Amygdala (tissue), 56 donors: ENCODE results near the gene SLC35B3.
"Not testable (repeated sequence)": the region's sequence is repeated elsewhere in the genome, so short reads cannot be mapped to it uniquely, and the experiment has no call there.

Experiments used
- DNase-seq, 56 donors: peaks; one replicate each; lab custom pipeline; 2025; lab: John Stamatoyannopoulos, UW

SLC35B3 gene

DNA sequence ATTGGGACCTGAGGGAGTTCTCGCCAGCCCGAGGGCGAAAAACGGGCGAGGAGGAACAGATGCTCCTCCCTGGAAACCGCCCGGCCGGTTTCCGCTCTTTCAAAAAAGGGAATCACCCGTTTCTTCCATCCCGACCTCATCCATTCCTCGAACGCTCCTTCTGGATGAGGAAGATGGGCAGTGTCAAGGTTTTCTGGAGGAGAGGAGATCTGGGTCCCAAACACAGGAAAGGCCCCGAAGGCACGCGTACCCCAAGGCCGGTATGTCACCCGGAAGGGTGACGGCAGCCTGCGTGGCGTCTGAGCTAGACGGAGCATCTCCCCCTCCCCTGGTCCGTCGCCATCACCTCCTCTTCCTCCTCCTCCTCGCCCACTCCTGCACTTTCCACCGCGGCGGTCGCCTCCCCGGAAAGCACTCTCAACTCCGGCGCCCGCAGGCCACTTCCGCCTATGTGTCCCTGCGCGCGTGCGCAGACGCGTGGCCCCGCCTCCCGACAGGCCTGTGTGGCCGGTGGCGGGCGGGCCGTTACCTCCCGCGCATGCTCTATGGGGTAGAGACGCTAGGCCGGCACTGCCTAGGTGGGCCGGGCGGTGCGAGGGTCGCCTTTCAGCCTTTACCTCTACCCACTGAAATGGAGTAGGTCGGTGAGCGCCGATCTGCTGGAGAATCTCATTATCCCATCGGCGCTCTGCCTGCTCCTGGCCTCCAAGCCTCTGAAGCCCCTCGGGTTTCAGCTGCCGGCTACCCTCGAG lies at the start of gene SLC35B3:
Gene SLC35B3, minus strand, starts transcription at position 453 of the 752 bp plus-strand sequence.
- DNase-seq, result peak; percentile 51 to 94 (median 88)

DNA sequence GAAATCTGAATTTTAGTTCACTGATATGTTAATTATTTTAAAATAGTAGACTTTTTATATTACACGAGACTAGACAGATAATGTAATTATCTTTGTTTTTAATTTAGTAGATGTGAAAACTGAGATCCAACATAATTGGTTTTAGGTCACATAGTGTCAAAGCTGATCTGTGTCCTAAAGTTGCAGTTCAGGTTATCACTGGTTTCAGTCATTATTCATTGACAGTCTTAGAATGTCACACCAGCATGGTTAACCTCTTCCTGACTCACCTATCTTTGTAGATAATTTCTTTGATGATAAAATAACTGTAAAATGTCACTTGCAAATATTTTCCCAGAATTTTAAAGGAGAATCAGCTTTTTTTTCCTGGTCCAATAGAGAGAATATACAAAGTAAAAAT lies 48.3 kb upstream of the SLC35B3 start:
- no peak for DNase-seq

DNA sequence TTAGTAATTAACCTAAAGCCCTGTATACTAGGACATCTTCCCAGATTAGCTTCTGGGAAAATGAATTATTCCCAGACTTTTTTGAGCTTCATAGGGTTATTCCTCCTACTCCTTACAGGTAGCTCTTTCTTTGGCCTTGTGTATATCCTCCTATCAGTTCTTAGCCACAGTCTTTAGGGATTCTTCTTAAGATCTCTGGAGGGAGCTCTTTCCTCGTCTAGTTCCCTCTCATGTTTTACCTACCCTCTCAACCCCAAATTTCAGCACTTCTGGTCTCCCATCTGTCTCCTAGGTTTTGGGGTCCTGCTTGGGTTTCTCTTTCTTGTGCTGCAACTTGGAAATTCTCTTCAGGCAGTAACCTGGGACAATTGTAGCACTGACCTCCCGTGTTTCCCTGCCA lies 46.4 kb upstream of the SLC35B3 start:
- no peak for DNase-seq

DNA sequence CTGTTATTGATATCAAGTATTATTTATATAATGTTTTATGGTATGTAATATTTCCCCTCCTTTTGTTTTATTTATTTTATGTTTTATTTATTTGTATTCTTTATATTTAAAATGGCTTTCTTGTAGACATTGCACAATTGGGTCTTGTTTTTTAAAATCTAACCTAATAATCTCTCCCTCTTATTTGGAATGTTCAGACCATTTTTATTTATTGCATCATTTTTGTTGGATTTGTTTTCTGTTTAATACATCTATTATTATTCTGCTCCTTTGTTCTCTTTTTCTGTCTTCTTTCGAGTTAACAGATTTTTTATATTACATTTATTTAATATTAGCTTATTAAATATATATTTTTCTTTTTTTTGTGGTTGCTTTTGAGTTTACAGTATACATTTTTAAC lies 43.1 kb upstream of the SLC35B3 start:
- DNase-seq, result no peak

DNA sequence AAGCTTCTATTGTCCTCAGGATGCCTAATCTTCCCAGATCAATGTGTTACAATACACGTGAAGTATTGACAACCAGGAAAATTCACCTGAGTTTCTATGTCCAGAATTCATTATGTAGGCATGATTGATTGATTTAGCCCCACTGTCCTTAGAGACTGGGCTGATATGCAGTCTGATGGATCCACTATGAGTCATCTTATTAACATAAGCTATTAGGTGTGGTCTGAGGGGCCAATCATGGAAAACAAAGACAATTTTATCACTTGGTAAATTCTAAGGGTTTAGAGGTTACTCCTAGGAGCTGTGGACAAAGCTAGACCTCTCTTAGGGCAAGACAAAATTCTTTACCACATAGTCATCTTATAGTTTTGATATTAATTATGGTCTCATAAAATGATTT lies 41.3 kb upstream of the SLC35B3 start:
- no peak for DNase-seq

DNA sequence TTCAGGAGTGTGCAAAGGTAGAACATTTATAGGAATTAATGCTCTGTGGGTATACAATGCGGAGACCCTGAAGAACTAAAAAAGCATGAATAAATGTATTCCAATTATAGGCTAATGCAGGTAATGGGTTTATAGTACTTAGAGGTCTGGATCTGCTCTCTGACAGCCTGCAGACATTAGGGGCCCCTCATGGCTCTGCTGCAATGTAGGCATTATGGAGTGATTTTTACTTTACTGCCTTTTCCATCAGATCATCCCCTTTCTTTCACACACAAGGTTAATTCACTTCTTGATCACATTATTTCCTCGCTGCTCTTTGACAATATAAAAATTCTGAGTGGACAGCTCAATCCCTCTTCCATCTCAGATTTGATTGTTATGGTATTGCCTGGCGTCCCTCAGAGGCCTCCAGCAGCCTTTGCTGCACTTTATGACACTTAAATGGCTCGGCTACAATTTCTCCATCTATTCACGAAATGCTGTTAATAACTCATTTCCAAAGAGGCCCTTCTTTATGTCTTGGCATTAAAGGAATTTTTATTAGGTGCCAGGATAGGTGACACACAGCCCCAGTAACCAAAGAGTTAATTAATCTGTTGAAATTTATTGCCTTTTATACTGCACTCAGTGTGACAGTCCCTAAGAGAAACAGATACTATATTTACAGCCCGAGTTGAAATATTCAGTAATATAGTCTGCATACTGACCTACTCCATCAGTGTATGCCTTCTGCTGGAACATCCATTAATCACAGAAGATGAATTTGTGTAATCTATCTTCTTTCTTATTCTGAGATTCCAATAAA lies 33.4 kb upstream of the SLC35B3 start:
- no peak for DNase-seq

DNA sequence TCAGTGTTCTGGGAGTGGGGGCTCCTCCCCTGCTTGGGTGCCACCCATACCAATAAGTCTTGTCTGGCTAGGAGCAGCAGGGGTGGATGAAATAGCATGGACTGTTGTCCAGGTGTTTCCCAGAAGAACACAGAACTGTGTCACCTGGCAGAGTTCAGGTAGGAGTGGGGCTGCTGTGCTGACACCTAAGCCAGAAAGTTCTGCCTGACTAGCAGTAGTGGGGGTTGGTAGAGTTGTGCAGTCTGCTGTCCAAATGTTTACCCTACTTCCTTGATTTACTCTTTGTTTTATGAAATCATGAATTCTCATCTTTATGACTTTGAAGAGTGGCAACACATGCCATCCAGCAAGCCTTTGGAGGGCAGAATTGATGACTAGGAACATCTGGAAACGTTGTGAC lies 27.3 kb upstream of the SLC35B3 start:
- DNase-seq, result no peak

DNA sequence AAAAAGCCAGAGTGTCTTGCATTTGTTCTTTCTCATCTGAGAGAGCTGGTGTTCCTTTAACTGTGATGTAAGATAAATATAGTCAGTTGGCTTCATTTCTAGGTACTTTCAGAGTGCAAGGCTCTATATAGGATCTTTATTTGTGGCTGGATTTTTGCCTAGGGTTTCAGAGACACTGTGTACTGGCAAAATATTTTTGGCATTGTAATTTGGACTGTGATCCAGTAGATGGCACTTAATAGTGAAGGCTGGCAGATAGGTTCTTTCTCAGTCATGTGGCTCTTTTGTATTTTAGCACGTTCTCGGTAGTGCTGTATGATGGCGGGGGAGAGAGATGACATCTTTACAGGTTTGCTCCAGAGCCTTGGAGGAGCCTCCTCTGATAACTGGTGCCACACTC lies 26.8 kb upstream of the SLC35B3 start:
- DNase-seq, result no peak

DNA sequence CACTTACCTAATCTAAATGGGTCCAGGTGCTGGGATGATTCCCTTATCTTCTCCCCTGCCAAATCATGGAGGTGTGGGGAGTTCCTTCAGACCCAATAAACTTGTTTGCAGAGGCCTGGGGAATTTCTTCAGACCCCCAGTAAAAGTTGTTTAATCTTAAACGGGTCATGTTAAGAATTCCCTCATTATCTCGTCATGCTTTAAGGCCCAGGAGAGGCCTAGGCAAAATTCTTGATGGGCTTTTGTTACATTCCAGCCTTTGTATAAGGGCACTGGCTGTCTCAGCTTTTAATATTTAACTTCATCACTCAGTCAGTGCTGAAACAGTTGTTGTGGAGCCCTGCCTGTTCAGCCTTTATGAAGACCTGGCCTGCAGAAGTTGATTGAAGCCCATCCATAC lies 11.0 kb upstream of the SLC35B3 start:
- no peak for DNase-seq

DNA sequence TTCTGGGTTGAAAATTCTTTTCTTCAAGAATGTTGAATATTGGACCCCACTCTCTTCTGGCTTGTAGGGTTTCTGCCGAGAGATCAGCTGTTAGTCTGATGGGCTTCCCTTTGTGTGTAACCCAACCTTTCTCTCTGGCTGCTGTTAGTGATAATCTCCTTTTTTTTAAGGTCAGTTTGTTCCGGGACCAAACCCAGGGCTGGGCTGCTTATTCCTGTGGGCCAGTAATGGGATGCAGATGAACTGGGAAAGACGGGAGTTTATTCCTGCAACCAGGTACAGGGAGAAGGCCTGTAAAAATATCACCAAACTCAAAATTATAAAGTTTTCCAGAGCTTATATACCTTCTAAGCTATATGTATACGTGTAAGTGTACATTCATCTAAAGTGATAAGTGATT lies 10.6 kb upstream of the SLC35B3 start:
- DNase-seq, result not testable (repeated sequence)

DNA sequence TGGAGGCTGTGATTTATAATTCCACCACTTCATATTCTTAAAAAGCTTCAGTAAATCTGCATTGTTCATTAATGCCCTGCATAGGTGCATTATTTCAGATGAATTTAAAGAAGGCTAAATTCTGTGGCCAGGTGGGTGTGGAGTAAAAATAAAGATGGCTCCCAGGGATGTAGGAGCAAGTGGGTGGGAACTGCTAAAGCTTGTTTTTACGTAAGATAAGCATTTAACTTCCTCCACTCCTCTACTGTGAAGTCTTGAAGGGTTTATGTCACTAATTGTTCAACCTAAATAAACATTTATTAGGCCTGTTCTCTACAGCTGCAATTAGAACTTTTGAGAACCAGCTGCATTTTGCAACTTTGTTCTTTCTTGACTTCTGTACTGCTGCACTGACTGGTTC lies 6.8 kb upstream of the SLC35B3 start:
- DNase-seq, result no peak

DNA sequence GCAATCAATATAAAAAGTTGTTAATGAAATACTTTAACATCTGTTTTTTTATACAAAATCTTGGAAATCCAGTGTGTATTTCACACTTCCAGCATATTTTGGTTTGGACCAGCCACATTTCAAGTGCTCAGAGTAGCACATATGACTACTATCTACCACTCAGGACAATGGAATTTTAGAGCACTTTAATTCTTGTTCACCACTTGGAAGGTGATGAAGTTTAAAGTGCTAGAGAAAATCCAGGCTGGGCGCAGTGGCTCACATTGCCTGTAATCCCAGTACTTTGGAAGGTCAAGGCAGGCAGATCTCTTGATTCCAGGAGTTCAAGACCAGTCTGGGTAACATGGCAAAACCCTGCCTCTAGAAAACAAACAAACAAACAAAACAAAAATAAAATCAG lies 6.1 kb upstream of the SLC35B3 start:
- DNase-seq, result no peak

DNA sequence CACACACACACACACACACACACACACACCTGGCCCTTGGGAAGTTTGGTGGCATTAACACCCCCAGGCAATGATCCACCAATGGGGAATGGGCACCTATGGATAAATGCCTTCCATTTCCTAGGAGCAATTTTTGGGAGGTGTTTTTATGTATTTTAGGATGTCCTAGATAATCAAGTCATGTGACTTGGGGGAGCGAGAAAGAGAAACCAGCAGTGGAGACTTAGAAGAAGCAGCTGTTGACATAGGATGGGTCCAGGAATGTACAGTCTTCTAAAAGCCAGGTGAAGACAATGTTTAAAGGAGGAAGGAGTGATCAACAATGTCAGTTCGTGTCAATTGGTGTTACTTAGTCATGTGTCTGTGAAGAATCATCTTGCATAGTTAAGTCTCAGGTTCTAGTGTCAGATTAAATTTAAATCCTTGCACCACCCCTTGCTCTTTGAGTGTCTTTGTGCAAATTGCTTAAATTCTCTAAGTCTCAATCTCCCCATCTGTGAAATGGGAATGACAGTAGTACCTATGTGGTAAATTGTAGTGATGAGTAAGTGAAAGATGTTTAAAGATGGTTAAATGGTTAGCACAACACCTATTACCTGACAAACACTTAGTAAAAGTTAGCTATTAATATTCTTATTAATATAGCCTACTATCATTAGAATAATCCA lies 4.4 kb upstream of the SLC35B3 start:
- no peak for DNase-seq

DNA sequence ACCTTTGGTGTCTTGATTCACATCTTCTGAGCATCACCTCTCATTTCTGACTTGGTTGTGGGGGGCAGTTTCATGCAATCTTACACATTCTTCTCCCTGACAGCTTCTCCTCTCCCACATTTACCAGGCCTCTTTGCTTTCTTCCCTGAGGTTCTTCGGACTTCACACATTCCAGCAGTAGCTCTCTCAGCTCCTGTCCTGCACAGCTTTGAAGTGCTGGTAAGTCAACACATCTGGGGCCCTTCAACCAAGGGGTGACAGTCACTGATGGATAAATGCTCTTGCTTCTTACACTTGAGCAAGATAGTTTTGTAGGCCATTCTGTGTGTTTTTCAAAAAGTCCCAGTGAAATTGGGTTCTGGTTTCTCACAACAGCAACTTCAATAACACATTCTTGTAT lies 2.5 kb upstream of the SLC35B3 start:
- DNase-seq, result no peak

DNA sequence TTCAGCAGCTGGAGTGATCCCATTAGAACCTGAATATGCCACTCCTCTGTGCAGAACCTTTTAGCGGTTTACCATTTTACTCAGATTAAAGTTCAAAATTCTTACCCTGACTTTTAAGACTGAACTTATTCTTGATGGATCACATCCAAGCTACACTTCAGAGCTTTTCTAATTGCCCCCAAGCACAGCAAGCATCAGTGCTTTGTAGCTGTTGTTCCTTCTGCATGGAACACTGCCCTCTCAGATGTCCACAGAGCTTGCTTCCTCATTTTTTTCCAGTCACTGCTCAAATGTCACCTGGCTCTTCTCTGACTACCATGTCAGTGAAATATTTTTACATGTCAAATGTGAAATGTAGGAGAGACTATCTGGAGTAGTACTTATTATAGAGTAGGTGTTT lies 1.6 kb upstream of the SLC35B3 start:
- DNase-seq, result no peak

DNA sequence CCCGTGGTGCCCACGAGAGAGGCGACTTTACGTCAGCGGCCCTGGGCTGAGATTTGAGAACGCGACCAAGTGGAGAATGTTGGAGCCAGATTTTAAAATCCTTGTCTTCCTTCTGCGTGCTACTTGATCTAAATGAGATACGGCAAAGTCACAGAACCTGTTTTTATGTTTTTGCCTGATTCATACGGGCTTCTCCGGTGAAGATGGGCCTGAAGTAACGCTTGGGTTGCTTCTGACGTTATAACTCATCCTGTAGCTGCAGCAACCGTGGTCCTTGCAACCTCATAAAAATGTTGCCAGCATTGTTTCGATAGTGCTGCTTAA lies 462 bp upstream of the SLC35B3 start:
- peak in 2 of 56 donors; percentile 8 to 59 for DNase-seq

DNA sequence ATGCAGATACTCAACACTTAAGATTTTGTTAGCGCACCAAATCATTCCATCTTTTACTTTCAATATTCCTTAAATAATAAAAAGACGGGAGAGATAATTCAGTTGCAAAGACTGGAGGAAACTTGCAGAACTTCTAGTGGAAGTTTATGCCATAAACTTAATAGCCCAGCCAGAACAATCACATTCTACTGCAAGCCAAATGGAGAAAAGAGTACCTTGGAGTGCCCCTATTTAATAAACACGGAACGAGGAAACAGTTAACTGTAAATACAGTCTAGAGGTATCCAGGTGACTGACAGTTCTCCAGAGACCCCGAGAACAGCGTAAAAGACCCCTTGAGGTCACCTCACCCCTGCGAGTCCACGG lies 635 bp downstream of the SLC35B3 start:
- no peak for DNase-seq

DNA sequence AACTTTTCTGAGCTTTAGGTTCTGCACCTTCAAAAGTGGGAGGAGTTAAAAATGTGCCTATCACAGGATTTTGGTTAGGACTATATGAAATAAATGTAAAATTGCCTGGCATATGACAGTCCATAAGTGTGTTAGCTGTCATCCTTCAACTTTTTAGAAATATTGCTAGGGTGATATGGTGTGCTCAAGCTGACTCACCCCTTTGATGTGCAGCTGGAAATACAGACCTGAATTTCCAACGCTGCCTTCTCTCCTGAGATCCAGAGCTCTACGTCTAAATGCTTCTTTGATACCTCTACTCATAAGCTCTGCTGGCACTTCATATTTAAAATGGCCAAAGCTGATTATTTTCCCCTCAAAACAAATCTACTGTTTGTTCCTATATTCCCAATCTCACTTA lies 2.7 kb downstream of the SLC35B3 start:
- DNase-seq, result no peak

DNA sequence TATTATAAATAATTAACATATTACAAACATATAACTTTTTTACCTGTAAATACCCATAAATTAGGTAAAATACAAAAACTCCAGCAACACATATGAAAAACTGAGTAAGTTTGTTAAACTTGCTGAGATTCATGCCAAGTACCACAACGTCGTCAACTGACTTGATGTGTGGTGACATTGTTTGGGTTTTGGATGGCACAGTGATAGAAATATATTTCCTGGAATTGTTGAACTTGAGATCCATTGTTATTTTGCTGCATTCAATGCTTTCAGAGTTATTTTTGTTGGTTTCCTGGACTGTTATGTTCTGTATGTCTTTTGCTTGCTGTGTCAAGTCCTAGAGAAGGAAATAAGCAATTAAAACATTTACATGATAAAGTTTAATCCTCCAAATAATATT lies 5.5 kb downstream of the SLC35B3 start:
- DNase-seq, result no peak

DNA sequence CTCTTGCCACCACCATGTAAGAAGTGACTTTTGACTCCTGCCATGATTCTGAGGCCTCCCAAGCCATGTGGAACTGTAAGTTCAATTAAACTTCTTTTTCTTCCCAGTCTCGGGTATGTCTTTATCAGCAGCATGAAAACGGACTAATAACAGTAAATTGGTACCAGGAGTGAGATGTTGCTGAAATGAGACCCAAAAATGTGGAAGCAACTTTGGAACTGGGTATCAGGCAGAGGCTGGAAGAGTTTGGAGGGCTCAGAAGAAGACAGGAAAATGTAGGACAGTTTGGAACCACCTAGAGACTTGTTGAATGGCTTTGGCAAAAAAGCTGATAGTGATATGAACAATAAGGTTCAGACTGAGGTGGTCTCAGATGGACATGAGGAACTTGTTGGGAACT lies 8.8 kb downstream of the SLC35B3 start:
- not testable (repeated sequence) for DNase-seq

DNA sequence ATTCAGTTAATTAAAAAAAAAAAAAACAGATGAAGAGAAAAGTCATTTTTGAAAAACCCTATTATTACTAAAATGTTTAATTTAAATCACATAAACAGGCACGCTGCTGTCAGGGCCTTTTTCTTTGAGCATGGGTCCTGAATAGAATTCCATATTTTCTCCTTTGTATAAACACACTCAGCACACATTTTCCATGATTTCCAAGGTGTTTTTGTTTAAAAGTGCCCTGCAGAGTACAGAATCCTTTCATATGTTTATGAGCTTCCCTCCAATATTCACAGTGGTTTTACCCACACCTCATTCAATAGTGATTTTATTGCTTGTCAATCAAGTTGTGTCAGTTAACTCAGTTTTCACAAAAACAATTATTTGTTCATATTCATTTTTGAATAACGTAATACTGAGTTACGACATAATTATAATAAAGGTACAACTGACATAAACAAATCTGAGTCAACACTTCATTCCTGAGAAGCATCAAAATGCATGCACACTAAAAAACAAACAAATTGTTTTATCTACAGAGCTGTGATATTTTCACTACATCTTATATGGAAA lies 15.2 kb downstream of the SLC35B3 start:
- no peak for DNase-seq

DNA sequence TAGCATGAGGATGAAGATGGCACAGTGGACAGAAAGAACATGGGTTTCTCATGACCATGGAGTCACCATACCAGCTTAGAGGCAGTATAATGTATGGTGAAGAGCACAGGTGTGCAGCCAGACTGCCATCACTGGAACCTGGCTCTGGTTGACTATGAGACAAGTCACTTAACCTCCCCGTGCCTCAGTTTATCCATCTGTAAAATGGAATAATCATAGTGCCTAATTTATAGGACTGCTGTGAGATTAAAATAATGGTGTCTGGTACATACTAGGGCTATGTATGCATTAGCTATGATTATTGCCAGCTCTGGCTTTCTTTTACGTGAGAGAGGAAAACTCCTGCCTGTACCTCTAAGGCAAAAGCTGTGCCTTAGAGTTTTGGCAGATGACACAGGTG lies 19.4 kb downstream of the SLC35B3 start:
- DNase-seq, result no peak
